Large intestine (tissue), 12 donors: ENCODE results near the gene THAP6. TPM values are rescaled to one million over a fixed set of nuclear protein-coding genes. Genes with fewer than 3 reads are reported as not detected.
A peak's percentile ranks its signal among the peaks of the same experiment; 100 is the strongest.

Experiments
- DNase-seq, 2 donors: peaks; one replicate each; pipeline versions ENCODE4 v3.0.0 to v3.0.0-alpha.2; 2013
- H3K27ac ChIP-seq: one replicate; pipeline ENCODE4 v1.5.1; 2013; ENCODE audit warnings: low read length
- H3K27me3 ChIP-seq: 2 replicates; pipeline ENCODE4 v1.6.1; 2013; ENCODE audit warnings: low read length; ENCODE audit not compliant: control insufficient read depth, insufficient read depth
- H3K36me3 ChIP-seq: 2 replicates; pipeline ENCODE4 v1.6.1; 2013; ENCODE audit warnings: low read length; ENCODE audit not compliant: control insufficient read depth, insufficient read depth
- H3K4me1 ChIP-seq: one replicate; pipeline ENCODE4 v1.6.1; 2013; ENCODE audit warnings: low read length; ENCODE audit not compliant: control insufficient read depth, insufficient read depth
- H3K4me3 ChIP-seq: one replicate; pipeline ENCODE4 v1.5.1; 2013; ENCODE audit warnings: low read length
- H3K9me3 ChIP-seq: one replicate; pipeline ENCODE4 v1.6.1; 2013; ENCODE audit warnings: mild to moderate bottlenecking, low read depth, low read length, moderate library complexity; ENCODE audit not compliant: control insufficient read depth
- WGBS: methylation state at CpG from one replicate; pipeline ENCODE4 v1.1.5; 2013; ENCODE audit warnings: low lambda C conversion rate; ENCODE audit not compliant: insufficient coverage; 5-methylcytosine and 5-hydroxymethylcytosine counted together
- long read RNA-seq, 11 donors: transcript quantifications; one replicate each; lab custom pipeline, GENCODE V29; 2026
- polyA plus RNA-seq: library from polyadenylated mRNA; unstranded; fragments of 120-200 nt; gene quantifications from one replicate; pipeline ENCODE4 v1.2.1, GENCODE V29; 2013

THAP6 gene, protein sequence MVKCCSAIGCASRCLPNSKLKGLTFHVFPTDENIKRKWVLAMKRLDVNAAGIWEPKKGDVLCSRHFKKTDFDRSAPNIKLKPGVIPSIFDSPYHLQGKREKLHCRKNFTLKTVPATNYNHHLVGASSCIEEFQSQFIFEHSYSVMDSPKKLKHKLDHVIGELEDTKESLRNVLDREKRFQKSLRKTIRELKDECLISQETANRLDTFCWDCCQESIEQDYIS
- 20.3 TPM for polyA plus RNA-seq
- long read RNA-seq, donor 1, partial matches to known transcripts: 0 of 3 reads
- long read RNA-seq, donor 1, other reads (novel, unspliced or antisense): 0 of 3 reads
- long read RNA-seq, donor 2, transcript THAP6-201 (5 exons, 3,549 nt): major isoform, 6 of 10 reads
- long read RNA-seq, donor 2, partial matches to known transcripts: 0 of 10 reads
- long read RNA-seq, donor 2, other reads (novel, unspliced or antisense): 0 of 10 reads
- long read RNA-seq, donor 3, transcript THAP6-201 (5 exons, 3,549 nt): major isoform, 5 of 8 reads
- long read RNA-seq, donor 3, partial matches to known transcripts: 0 of 8 reads
- long read RNA-seq, donor 3, other reads (novel, unspliced or antisense): 0 of 8 reads
- long read RNA-seq, donor 4, partial matches to known transcripts: 0 of 2 reads
- long read RNA-seq, donor 4, other reads (novel, unspliced or antisense): 0 of 2 reads
- long read RNA-seq, donor 5, partial matches to known transcripts: 0 of 3 reads
- long read RNA-seq, donor 5, other reads (novel, unspliced or antisense): 0 of 3 reads
- long read RNA-seq, donor 6, partial matches to known transcripts: 8 of 34 reads
- long read RNA-seq, donor 6, other reads (novel, unspliced or antisense): 19 of 34 reads
- long read RNA-seq, donor 7, partial matches to known transcripts: 0 of 5 reads
- long read RNA-seq, donor 7, other reads (novel, unspliced or antisense): 0 of 5 reads
- long read RNA-seq, donor 8, partial matches to known transcripts: 0 of 10 reads
- long read RNA-seq, donor 8, other reads (novel, unspliced or antisense): 0 of 10 reads
- long read RNA-seq, donor 9, transcript THAP6-201 (5 exons, 3,549 nt): major isoform, 6 of 24 reads
- long read RNA-seq, donor 9, partial matches to known transcripts: 5 of 24 reads
- long read RNA-seq, donor 9, other reads (novel, unspliced or antisense): 12 of 24 reads
- long read RNA-seq, donor 10, partial matches to known transcripts: 0 of 7 reads
- long read RNA-seq, donor 10, other reads (novel, unspliced or antisense): 0 of 7 reads
- long read RNA-seq, donor 11, transcript THAP6-201 (5 exons, 3,549 nt): major isoform, 8 of 9 reads
- long read RNA-seq, donor 11, partial matches to known transcripts: 0 of 9 reads
- long read RNA-seq, donor 11, other reads (novel, unspliced or antisense): 0 of 9 reads

DNA sequence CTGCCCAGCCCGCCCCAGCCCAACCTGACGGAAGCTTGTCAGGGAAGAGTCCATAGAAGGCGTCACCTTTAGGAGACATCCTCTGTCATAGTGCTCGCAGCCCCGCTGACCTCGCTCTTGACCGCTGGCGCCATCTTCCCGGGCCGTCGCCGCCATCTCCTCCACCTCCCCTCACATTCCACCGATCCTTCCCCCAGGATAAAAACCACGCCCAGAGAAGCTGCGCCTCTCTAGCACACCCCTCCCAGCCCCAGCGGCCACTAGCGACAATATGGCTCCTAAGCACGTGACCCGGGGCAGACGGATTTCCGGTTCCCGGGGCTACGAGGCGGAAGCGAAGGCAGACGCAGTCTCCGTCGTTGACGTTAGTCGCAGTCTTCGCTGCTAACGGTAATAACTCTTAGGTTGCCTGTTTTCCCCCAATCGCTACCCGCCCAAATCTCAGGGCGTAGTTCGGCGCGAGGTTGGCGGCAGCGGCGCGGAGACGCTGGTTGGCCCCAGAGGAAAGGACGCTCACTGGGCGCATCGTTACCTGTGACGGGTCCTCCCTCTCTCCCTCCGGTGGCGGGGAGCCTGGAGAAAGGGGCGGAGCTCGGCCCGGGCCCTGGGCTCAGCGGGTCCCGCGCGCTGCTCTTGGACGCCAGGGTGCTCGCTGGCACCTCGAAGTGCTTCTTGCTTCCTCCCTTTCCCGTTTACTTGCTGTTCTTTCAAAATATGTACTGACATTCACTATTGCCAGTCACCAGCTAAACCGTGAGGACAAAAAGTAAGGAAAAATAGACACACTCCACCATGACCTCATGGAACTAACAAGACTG is at the start of gene THAP6, which contains the start of gene RCHY1:
TSS of gene THAP6 (plus strand) at position 343 of the 818 bp plus-strand sequence. CDS start 980 bp downstream, outside the sequence.
TSS of gene RCHY1 (minus strand) at position 273 of the 818 bp plus-strand sequence. CDS start at position 156, 117 bp downstream.
- H3K9me3 ChIP-seq: no peaks in the 10 kb centered on the region
- no peaks in the 10 kb centered on the region for H3K27me3 ChIP-seq
- H3K4me1 ChIP-seq: peaks cover 8% of the 10 kb centered on the region
- H3K36me3 ChIP-seq: peaks cover 14% of the 10 kb centered on the region
- peak within 1 kb of the TSS; percentile 92 for H3K27ac ChIP-seq
- peak within 1 kb of the TSS; percentile 73 for H3K4me3 ChIP-seq
- 0% methylated on average over 5 of the region's 61 CpGs for WGBS
- DNase-seq: peak; percentile 97 to 99

DNA sequence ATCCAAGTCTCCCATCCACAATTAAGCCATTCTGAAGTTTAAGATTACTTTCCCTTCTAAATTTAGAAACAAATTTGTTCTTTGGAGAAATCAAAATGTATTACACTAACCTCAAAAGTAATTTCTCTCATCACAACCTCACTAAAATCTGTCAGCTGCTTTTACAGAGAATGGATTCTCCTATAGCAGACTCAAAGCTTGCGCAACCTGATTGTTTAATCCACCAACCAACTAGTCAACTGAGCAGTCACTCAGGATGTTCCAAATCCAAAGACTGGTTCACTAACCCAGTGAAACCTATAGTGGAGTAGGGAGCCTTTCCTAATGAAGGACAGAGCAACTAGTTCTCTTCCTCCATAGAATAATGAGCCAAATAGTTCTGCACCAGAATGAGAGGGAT is 44.4 kb upstream of the THAP6 start:
- no CpG with 5 or more reads among the region's 1 CpG for WGBS
- Histone ChIP-seq H3K4me3 (no peak overlapping the region), H3K4me1 (no peaks in the 10 kb centered on the region), H3K27me3 (no peaks in the 10 kb centered on the region), H3K36me3 (no peaks in the 10 kb centered on the region), H3K27ac (no peak overlapping the region), H3K9me3 (no peaks in the 10 kb centered on the region)
- no peak for DNase-seq

DNA sequence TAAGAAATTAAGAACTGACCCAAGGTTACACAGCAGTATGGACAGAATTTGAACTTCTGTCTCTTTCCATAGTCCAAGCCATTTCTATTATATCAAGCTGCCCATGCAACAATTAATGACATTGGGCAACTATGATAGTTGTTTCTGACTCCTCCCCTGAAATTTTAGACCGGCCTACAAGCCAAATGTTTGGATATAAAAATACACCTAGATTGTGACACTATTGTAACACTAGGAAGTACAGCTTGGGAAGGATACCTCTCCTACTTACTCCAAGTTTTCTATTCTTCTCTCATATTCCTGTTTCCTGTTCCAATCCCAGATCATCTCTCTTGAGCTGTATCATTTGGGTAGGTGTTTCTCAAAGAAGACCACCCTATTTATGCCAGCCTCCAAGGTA is 43.5 kb upstream of the THAP6 start:
- Histone ChIP-seq H3K36me3 (no peaks in the 10 kb centered on the region), H3K9me3 (no peaks in the 10 kb centered on the region), H3K27ac (no peak overlapping the region), H3K27me3 (no peaks in the 10 kb centered on the region), H3K4me1 (no peaks in the 10 kb centered on the region), H3K4me3 (no peak overlapping the region)
- DNase-seq: no peak
- no CpG with 5 or more reads among the region's 1 CpG for WGBS

DNA sequence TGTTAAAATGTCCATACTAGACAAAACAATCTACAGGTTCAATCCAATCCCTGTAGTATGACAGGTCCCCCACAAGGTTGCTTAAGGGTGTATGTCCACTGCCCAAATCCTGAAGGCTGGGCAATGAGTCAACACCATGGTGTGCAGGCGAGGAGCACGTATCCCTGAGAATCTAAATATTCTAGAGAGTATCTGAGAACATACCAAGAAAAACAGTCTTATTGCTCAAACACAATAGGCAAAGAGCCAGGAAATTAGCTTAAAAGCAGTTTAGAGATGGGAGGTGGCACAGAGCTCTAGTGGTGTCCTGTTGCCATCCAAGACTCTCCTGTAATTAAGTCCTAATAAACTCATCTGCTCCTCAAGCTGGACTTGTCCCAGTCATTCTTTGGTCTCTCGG is 37.1 kb upstream of the THAP6 start:
- H3K4me1 ChIP-seq: no peaks in the 10 kb centered on the region
- H3K36me3 ChIP-seq: peaks cover 23% of the 10 kb centered on the region
- no peak overlapping the region for H3K27ac ChIP-seq
- H3K9me3 ChIP-seq: no peaks in the 10 kb centered on the region
- no peaks in the 10 kb centered on the region for H3K27me3 ChIP-seq
- DNase-seq: no peak
- no peak overlapping the region for H3K4me3 ChIP-seq
- 100% methylated on average over 1 of the region's 3 CpGs for WGBS

DNA sequence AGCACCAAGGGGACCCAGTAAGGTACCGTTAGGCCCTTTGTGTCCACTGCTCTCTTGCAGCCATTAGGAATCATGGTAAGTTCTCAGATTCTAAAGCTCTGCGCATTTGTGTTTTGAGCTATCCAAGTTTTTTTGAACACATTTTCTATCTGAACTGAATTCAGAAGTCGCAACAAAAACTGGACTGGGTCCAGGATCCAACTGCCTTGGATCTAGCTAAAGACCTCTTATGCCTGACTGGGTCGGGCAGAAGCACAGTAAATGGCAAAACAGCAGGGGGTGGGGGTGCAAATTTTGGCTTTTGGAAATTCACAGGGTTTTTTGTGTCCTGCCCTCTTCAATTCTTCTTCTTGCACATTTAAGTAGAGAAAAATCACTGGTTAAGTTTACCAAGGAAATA is 30.1 kb upstream of the THAP6 start:
- Histone ChIP-seq H3K27ac (no peak overlapping the region), H3K36me3 (peaks cover 42% of the 10 kb centered on the region), H3K9me3 (no peaks in the 10 kb centered on the region), H3K4me1 (no peaks in the 10 kb centered on the region), H3K4me3 (no peak overlapping the region), H3K27me3 (no peaks in the 10 kb centered on the region)
- WGBS: 20% methylated on average over 1 of the region's 4 CpGs
- no peak for DNase-seq

DNA sequence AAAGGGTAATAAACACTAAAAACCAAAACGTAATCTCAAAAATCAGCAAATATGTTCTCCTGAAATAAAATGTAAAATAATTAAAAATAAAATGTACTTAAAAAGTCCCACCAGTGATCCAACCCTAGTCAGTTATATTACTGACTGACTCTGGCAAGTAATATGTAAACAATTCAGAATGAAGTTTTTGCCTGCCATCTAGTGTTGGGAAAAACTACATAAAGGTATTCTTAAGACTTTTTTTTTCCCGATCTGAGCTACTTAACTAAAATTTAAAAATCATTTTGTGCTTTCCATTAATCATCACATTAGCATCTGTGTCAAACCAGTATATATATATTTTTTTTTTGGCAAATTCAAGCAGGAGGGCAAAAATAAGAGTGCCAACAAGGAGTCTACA is 24.1 kb upstream of the THAP6 start:
- Histone ChIP-seq H3K36me3 (peaks cover 32% of the 10 kb centered on the region), H3K9me3 (no peaks in the 10 kb centered on the region), H3K27me3 (no peaks in the 10 kb centered on the region), H3K4me3 (no peak overlapping the region), H3K27ac (no peak overlapping the region), H3K4me1 (no peaks in the 10 kb centered on the region)
- DNase-seq: no peak
- 88% methylated on average over 1 of the region's 2 CpGs for WGBS

DNA sequence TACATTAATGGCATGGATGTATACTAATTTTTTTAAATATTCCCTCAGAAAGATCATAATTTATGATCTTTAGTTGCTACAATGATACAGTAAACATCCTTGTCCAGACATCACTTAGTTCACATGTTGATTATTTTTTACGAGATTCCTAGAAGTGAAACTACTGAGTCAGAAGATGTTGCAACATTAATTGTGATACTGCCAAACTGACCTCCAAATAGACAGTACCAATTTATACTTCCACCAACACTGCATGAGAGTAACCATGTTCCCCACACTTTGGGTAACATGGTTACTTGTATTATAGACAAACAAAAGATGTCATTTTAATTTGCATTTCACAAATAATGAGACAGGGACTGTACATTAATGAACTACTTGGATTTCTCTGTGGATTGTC is 19.7 kb upstream of the THAP6 start:
- Histone ChIP-seq H3K27ac (no peak overlapping the region), H3K27me3 (no peaks in the 10 kb centered on the region), H3K36me3 (peaks cover 30% of the 10 kb centered on the region), H3K9me3 (no peaks in the 10 kb centered on the region), H3K4me3 (no peak overlapping the region), H3K4me1 (no peaks in the 10 kb centered on the region)
- WGBS: no CpG with 5 or more reads among the region's 1 CpG
- peak in 1 of 2 donors; percentile 16 for DNase-seq

DNA sequence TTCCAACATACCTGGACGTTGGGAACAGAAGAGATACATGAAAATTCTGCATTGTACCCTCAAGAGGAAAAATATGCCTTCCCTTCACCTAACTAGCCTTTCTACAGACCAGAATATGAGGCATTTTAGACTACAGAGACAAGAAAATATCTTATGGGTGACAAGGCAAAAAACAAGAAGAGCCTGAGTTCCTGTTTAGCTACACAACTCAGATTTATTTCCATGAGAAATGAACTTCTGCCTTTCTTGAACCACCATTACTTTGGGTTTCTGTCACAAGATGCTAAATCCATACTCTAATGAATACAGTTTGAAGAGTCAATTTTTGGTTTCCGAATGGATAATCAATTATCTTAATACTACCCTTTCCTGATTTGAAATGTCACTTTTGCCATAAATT is 18.8 kb upstream of the THAP6 start:
- Histone ChIP-seq H3K4me1 (no peaks in the 10 kb centered on the region), H3K9me3 (no peaks in the 10 kb centered on the region), H3K27ac (no peak overlapping the region), H3K27me3 (no peaks in the 10 kb centered on the region), H3K36me3 (peaks cover 31% of the 10 kb centered on the region), H3K4me3 (no peak overlapping the region)
- WGBS: 90% methylated on average over 2 of the region's 2 CpGs
- DNase-seq: no peak

DNA sequence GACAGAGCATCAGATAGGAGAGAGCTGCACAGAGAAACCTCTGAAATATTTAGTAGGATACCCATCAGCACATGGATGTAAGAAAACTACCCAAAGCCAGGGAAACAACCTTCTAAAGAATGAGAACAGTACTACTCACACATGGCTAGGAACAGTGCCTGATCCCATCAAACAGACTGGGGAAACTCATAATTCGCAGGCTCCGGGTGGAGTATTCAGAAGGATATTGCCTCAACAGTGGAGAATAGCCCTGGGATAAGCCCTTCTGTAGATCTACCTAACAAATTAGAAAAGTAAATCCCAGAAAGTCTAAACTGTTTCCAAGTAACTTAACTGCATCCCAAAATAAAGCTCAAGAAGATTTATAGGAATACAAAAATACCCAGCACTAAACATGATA is 17.9 kb upstream of the THAP6 start:
- H3K27ac ChIP-seq: no peak overlapping the region
- no peak overlapping the region for H3K4me3 ChIP-seq
- no peaks in the 10 kb centered on the region for H3K27me3 ChIP-seq
- H3K9me3 ChIP-seq: no peaks in the 10 kb centered on the region
- WGBS: no CpG with 5 or more reads among the region's 2 CpGs
- H3K36me3 ChIP-seq: peaks cover 26% of the 10 kb centered on the region
- H3K4me1 ChIP-seq: no peaks in the 10 kb centered on the region
- DNase-seq: no peak
